Measurements from ENCODE around the gene ARHGAP1.

Gene ARHGAP1

DNA sequence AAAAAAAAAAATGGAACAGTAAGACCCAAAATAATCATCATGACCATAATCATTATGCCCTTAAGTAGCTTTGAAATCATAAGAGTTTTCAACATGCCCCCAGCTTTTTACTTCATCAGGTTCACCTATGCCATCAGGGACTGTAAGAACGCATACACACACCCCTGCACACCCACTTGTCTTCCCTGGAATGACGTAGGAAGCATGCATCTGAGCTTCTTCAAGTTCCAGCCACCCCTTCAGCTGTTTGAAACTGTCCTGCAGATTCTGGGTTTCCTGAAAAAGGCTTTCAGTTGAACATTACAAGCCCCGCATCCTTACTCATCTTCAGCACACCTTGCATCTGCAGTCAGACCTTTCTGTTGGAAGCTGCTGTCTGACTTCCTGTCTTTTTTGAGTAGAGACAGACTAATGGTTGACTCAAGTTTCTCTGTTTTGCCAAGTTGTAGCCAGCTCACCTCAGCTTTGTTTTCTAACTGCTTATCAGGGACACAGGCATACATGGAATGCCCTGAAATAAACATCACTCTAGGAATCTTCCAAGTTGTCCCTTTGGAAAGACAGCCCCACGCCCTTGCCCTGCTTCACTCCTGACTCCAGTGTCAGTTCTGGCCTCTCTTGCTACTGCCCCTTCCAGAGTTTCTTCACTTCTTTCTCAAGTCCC, 37.0 kb downstream of the ARHGAP1 start:
- no peak for TF ChIP-seq LEF1 (IDR thresholded peaks at IDR 0.05; ENCODE audit: borderline replicate concordance)
- TF ChIP-seq BHLHE40 (IDR thresholded peaks at IDR 0.05; ENCODE audit: borderline replicate concordance) = no peak
- TF ChIP-seq HDGF (IDR thresholded peaks at IDR 0.05; ENCODE audit: borderline replicate concordance) = no peak
- no peak for TF ChIP-seq CTBP1 (IDR thresholded peaks at IDR 0.05; ENCODE audit: borderline replicate concordance)
- TF ChIP-seq L3MBTL2 (conservative IDR thresholded peaks at IDR 0.05) = no peak
- TF ChIP-seq TARDBP (IDR thresholded peaks at IDR 0.05) = no peak
- TF ChIP-seq FOXM1 (IDR thresholded peaks at IDR 0.05; ENCODE audit: borderline replicate concordance) = no peak
- TF ChIP-seq ARNT (IDR thresholded peaks at IDR 0.05) = no peak
- no peak for TF ChIP-seq SUZ12 (IDR thresholded peaks at IDR 0.05)
- no peak for TF ChIP-seq ELF4 (IDR thresholded peaks at IDR 0.05)
- no peak for TF ChIP-seq SP1 (IDR thresholded peaks at IDR 0.05)
- TF ChIP-seq FOXA1 (IDR thresholded peaks at IDR 0.05) = no peak
- no peak for TF ChIP-seq ZNF384 (IDR thresholded peaks at IDR 0.05)
- TF ChIP-seq FOXK2 (IDR thresholded peaks at IDR 0.05) = no peak
- TF ChIP-seq, protein P1, sequence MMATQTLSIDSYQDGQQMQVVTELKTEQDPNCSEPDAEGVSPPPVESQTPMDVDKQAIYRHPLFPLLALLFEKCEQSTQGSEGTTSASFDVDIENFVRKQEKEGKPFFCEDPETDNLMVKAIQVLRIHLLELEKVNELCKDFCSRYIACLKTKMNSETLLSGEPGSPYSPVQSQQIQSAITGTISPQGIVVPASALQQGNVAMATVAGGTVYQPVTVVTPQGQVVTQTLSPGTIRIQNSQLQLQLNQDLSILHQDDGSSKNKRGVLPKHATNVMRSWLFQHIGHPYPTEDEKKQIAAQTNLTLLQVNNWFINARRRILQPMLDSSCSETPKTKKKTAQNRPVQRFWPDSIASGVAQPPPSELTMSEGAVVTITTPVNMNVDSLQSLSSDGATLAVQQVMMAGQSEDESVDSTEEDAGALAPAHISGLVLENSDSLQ (IDR thresholded peaks at IDR 0.05) = no peak
- no peak for TF ChIP-seq NFRKB (IDR thresholded peaks at IDR 0.05)
- ChIA-PET POLR2A (no interaction called here), CTCF (interaction anchor here (0.6 kb wide), 1 partner anchor 1035 kb away, joined by 9 read pairs; no protein-coding TSS in a partner anchor)
- no peak for DNase-seq (ENCODE audit: extremely low spot score)

DNA sequence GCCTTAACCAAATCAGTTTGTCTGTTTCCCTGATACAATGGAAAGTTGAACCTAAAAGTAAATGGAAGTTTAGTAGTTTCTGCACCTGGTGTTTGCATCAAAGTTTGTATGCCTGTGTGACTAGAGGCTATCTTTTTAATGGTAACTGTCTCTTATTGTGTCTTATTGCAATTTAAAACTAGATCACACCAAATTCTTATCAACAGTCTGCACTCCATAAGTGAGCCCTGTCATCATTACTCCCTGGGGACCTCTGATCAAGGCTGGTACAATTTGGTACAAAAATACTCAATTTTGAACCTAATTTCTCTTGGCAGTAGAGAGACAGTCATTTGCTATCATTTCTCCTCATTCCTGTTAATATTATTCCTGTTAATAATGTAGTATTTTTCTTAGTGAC, 38.1 kb downstream of the ARHGAP1 start:
- CTCF ChIA-PET = no interaction called here
- DNase-seq (ENCODE audit: extremely low spot score) = no peak
- POLR2A ChIA-PET = no interaction called here
- TF ChIP-seq, protein P1 (IDR thresholded peaks at IDR 0.05) = no peak
- no peak for TF ChIP-seq LEF1 (IDR thresholded peaks at IDR 0.05; ENCODE audit: borderline replicate concordance)
- TF ChIP-seq TARDBP (IDR thresholded peaks at IDR 0.05) = no peak
- no peak for TF ChIP-seq L3MBTL2 (conservative IDR thresholded peaks at IDR 0.05)
- TF ChIP-seq ZNF384 (IDR thresholded peaks at IDR 0.05) = no peak

DNA sequence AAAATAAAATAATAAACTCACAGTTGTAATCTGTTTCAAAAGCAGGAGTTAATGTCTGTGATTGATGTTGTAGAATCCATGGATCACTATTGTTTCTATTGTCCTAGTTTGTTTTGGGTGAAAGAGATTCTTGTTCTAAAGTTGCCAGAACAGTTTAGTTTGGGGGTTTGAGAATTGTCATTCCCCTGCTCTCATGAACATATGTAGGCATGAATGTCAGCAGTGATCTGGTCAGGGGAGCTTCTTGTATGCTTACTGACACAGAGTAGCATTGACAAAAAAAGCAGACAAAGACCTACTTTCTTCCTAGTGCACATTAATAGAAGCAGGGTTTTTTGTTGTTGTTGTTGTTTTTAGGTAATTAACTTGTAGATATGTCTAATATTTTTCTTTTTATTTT, 38.6 kb downstream of the ARHGAP1 start:
- CTCF ChIA-PET = no interaction called here
- TF ChIP-seq, protein P1 (IDR thresholded peaks at IDR 0.05) = no peak
- TF ChIP-seq CTBP1 (IDR thresholded peaks at IDR 0.05; ENCODE audit: borderline replicate concordance) (no peak), LEF1 (IDR thresholded peaks at IDR 0.05; ENCODE audit: borderline replicate concordance) (no peak), FOXK2 (IDR thresholded peaks at IDR 0.05) (no peak), HDGF (IDR thresholded peaks at IDR 0.05; ENCODE audit: borderline replicate concordance) (no peak), BHLHE40 (IDR thresholded peaks at IDR 0.05; ENCODE audit: borderline replicate concordance) (no peak), NFRKB (IDR thresholded peaks at IDR 0.05) (no peak), FOXM1 (IDR thresholded peaks at IDR 0.05; ENCODE audit: borderline replicate concordance) (no peak), L3MBTL2 (conservative IDR thresholded peaks at IDR 0.05) (no peak), SP1 (IDR thresholded peaks at IDR 0.05) (no peak), ZNF384 (IDR thresholded peaks at IDR 0.05) (no peak), TARDBP (IDR thresholded peaks at IDR 0.05) (no peak), FOXA1 (IDR thresholded peaks at IDR 0.05) (no peak), ELF4 (IDR thresholded peaks at IDR 0.05) (no peak), ARNT (IDR thresholded peaks at IDR 0.05) (no peak), SUZ12 (IDR thresholded peaks at IDR 0.05) (no peak)
- DNase-seq (ENCODE audit: extremely low spot score) = no peak
- POLR2A ChIA-PET = no interaction called here

DNA sequence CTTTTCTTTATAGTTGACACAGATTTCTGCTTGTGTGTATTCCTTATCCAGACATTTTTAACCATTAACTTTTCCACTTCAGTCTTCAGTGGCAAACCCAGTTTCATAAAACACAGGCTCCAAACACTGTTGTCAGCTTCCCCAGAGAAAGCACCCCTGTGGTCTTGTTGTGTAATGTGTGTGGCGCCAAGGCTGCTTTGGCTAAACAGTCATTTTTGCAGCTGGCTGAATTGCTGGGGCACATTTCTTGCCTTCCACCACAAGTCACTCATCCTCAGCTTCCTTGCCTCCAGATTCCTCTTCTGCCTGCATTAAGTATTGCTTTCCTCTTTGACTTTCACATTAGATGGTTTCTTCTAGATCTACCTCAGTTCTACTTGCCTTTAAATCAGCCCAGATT, 40.5 kb downstream of the ARHGAP1 start:
- no peak for DNase-seq (ENCODE audit: extremely low spot score)
- CTCF ChIA-PET = interaction anchor here (1.1 kb wide), 1 partner anchor 41 kb away, joined by 4 read pairs; the partner anchor contains the start of gene ZNF408
- TF ChIP-seq HDGF (IDR thresholded peaks at IDR 0.05; ENCODE audit: borderline replicate concordance) (no peak), SUZ12 (IDR thresholded peaks at IDR 0.05) (no peak), ARNT (IDR thresholded peaks at IDR 0.05) (no peak), ZNF384 (IDR thresholded peaks at IDR 0.05) (no peak), LEF1 (IDR thresholded peaks at IDR 0.05; ENCODE audit: borderline replicate concordance) (no peak), FOXM1 (IDR thresholded peaks at IDR 0.05; ENCODE audit: borderline replicate concordance) (no peak), NFRKB (IDR thresholded peaks at IDR 0.05) (no peak), FOXA1 (IDR thresholded peaks at IDR 0.05) (no peak), ELF4 (IDR thresholded peaks at IDR 0.05) (no peak), TARDBP (IDR thresholded peaks at IDR 0.05) (no peak), CTBP1 (IDR thresholded peaks at IDR 0.05; ENCODE audit: borderline replicate concordance) (no peak), BHLHE40 (IDR thresholded peaks at IDR 0.05; ENCODE audit: borderline replicate concordance) (no peak)
- TF ChIP-seq, protein P1 (IDR thresholded peaks at IDR 0.05) = no peak
- POLR2A ChIA-PET = interaction anchor here (0.6 kb wide), 1 partner anchor 591 kb away, joined by 3 read pairs; no protein-coding TSS in a partner anchor

DNA sequence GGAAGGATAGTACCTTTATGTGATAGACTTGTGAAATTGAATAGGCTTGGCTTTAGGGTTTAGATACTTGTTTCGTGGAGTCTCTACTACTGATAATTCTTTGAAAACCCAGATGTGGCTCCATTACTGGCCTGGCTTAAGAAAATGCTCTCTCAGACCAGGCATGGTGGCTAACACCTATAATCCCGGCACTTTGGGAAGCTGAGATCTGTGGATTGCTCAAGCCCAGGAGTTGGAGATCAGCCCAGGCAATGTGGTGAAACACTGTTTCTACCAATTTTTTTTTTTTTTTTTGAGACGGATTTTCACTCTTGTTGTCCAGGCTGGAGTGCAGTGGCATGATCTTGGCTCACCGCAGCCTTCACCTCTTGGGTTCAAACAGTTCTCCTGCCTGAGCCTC, 42.2 kb downstream of the ARHGAP1 start:
- ChIA-PET POLR2A (no interaction called here), CTCF (no interaction called here)
- no peak for DNase-seq (ENCODE audit: extremely low spot score)
- TF ChIP-seq FOXM1 (IDR thresholded peaks at IDR 0.05; ENCODE audit: borderline replicate concordance) (no peak), HDGF (IDR thresholded peaks at IDR 0.05; ENCODE audit: borderline replicate concordance) (no peak), CTBP1 (IDR thresholded peaks at IDR 0.05; ENCODE audit: borderline replicate concordance) (no peak), FOXA1 (IDR thresholded peaks at IDR 0.05) (no peak), SUZ12 (IDR thresholded peaks at IDR 0.05) (no peak), ARNT (IDR thresholded peaks at IDR 0.05) (no peak), ELF4 (IDR thresholded peaks at IDR 0.05) (no peak), TARDBP (IDR thresholded peaks at IDR 0.05) (no peak), FOXK2 (IDR thresholded peaks at IDR 0.05) (no peak), NFRKB (IDR thresholded peaks at IDR 0.05) (no peak), ZNF384 (IDR thresholded peaks at IDR 0.05) (no peak), BHLHE40 (IDR thresholded peaks at IDR 0.05; ENCODE audit: borderline replicate concordance) (no peak), SP1 (IDR thresholded peaks at IDR 0.05) (no peak), LEF1 (IDR thresholded peaks at IDR 0.05; ENCODE audit: borderline replicate concordance) (no peak)
